AG04450 (cell line): Measurements from ENCODE around the gene KRTAP22-2. TPM values are rescaled to one million over a fixed set of nuclear protein-coding genes. Genes with fewer than 3 reads are reported as not detected.

Experiments used
- CTCF ChIA-PET: fragments of 300-600, 350-600 bp; formaldehyde crosslinking; extraction: SDS; loops from one replicate; lab custom pipeline; 2022; ENCODE audit warnings: antibody characterized with exemption, inconsistent platforms; lab: Charles Lee
- POLR2A ChIA-PET: fragments of 350-600 bp; formaldehyde crosslinking; extraction: SDS; loops from one replicate; lab custom pipeline; 2021; ENCODE audit warnings: antibody characterized with exemption, inconsistent platforms; lab: Yijun Ruan, JAX
- DNase-seq: peaks from one replicate; pipeline ENCODE4 v3.0.0-alpha.2; 2011; ENCODE audit warnings: low read depth, low spot score
- H3K27ac ChIP-seq: one replicate; pipeline ENCODE4 v1.5.1; 2012; ENCODE audit warnings: low read depth, low read length, control low read depth
- H3K27me3 ChIP-seq: one replicate; pipeline ENCODE4 v1.6.0; 2012; ENCODE audit warnings: low read length; ENCODE audit not compliant: control insufficient read depth, insufficient read depth
- H3K4me3 ChIP-seq: 2 replicates; pipeline ENCODE4 v1.5.1; 2011; ENCODE audit warnings: mild to moderate bottlenecking, low read depth, low read length, control low read depth
- H3K9me3 ChIP-seq: 2 replicates; pipeline ENCODE4 v1.5.1; 2012; ENCODE audit warnings: low read length; ENCODE audit not compliant: control insufficient read depth, insufficient read depth
- polyA plus RNA-seq: library from polyadenylated mRNA; depleted of rRNA; stranded (reverse); fragments of >200 nt; gene quantifications from 2 replicates; pipeline ENCODE4 v1.2.3, GENCODE V29; 2011; rRNA removed
- small RNA-seq: library from RNA; depleted of rRNA; stranded (forward); fragments of <200 nt; gene quantifications from one replicate; pipeline ENCODE3, GENCODE V24; 2012; ENCODE audit warnings: low read depth; ENCODE audit not compliant: insufficient read length
- TF ChIP-seq, protein P1 (sequence below): IDR thresholded peaks from 2 replicates; pipeline ENCODE4 v1.5.1; 2011; ENCODE audit warnings: low read depth, low read length, control low read depth, inconsistent platforms

KRTAP22-2 gene
- polyA plus RNA-seq, 1 experiment, result not detected

DNA sequence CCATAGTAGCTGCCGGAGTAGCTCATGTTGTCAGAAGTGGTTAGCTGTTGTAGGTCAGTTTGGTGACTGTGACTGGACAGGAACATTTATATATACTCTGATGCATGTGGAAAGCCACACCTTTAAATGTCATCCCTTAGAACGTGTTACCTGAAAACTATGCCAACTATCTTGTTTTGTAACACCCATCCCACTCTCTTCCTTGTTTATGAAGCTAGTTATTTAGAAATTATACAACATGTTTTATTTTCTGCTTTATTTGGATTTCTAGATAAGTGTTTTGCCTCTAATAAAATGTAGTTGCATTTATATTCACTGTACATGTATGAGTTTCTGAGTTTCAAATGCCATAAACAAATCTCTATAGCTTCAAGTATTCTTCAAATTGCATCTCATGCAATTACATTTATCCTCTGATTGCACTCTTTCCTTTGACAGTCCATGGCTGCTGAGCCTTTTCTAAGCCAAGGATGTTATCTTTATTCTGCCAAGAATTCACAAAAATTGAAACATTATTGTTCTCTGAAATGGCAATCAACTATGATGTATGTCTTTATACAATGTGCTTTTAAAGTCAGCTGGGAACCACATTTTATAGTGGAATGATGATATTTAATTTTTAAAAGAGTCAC, 28.8 kb downstream of the KRTAP22-2 start, which contains the start of gene KRTAP19-7:
Gene KRTAP19-7 (minus strand): TSS at position 51 of the 632 bp plus-strand sequence. CDS start 25 bp downstream, at position 26.
- DNase-seq, result no peak
- Histone ChIP-seq H3K27ac (no peak within 1 kb of the TSS), H3K4me3 (no peak within 1 kb of the TSS), H3K9me3 (peaks cover 10% of the 10 kb centered on the region), H3K27me3 (no peaks in the 10 kb centered on the region)
- ChIA-PET CTCF (no interaction called here), POLR2A (no interaction called here)
- TF ChIP-seq, protein P1, sequence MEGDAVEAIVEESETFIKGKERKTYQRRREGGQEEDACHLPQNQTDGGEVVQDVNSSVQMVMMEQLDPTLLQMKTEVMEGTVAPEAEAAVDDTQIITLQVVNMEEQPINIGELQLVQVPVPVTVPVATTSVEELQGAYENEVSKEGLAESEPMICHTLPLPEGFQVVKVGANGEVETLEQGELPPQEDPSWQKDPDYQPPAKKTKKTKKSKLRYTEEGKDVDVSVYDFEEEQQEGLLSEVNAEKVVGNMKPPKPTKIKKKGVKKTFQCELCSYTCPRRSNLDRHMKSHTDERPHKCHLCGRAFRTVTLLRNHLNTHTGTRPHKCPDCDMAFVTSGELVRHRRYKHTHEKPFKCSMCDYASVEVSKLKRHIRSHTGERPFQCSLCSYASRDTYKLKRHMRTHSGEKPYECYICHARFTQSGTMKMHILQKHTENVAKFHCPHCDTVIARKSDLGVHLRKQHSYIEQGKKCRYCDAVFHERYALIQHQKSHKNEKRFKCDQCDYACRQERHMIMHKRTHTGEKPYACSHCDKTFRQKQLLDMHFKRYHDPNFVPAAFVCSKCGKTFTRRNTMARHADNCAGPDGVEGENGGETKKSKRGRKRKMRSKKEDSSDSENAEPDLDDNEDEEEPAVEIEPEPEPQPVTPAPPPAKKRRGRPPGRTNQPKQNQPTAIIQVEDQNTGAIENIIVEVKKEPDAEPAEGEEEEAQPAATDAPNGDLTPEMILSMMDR, result no peak

DNA sequence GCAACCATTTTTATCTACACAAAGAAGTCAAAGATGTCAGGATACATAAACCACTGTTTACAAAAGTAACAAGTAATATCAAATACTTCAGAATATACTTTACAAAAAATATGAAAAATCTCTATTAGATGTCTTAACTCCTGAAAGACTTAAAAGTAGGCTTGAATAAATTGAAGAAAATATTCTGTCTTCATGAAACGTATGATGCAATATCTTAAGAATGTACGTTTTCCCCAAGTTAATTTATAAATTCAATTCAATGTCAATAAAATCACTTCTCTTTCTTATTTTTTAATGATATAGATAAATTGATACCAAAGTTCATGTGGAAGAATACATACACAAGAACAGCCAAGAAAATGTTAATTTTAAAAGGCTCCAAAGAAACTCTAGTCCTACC, 35.1 kb downstream of the KRTAP22-2 start:
- Histone ChIP-seq H3K9me3 (peaks cover 15% of the 10 kb centered on the region), H3K4me3 (no peak overlapping the region), H3K27me3 (no peaks in the 10 kb centered on the region), H3K27ac (no peak overlapping the region)
- ChIA-PET POLR2A (no interaction called here), CTCF (no interaction called here)
- TF ChIP-seq, protein P1, result no peak
- no peak for DNase-seq

DNA sequence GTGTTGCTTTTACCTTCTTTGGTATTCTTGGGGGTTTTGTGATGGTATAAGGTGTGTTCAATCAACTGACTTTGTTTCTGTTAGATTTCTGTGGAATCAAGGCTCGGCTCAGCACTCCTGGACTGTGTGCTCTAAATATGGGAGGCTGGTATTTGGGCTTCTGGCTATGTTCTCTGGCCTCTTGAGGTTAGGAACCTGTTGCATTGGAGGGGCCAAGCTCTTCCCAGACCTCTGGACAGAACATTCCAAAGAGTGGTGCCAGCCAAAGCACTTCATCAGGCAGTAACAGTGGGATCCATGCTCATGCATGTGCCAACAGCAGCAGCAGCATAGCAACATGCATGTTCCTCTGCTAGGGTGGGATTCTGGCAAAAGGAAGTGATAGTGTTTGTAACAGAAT, 37.4 kb downstream of the KRTAP22-2 start:
- TF ChIP-seq, protein P1, result no peak
- Histone ChIP-seq H3K27me3 (no peaks in the 10 kb centered on the region), H3K9me3 (peaks cover 8% of the 10 kb centered on the region), H3K27ac (no peak overlapping the region), H3K4me3 (no peak overlapping the region)
- POLR2A ChIA-PET, result no interaction called here
- no peak for DNase-seq
- CTCF ChIA-PET, result no interaction called here

DNA sequence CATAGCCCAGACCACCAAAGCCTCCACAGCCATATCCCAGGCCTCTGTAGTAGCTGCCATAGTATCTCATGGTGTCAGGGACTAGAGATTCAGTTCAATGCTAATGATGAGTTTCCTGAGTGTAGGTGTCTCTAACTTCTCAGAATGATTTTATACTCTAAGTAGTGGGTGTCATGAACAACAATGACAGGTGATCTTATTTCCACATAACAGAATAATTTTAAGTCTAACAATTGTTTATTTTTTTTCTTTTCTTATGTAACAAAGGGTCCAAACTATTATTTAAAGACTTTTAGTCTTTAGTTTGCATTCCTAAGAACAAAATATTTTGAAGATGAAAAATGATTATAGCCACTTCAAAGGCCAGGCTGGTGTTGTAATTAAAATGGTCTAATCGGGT, 48.4 kb downstream of the KRTAP22-2 start, which contains the start of gene KRTAP19-6:
Gene KRTAP19-6 (minus strand): TSS at position 101 of the 400 bp plus-strand sequence. CDS start 31 bp downstream, at position 70.
- TF ChIP-seq, protein P1, result no peak
- POLR2A ChIA-PET, result no interaction called here

More for the DNA sequence above, 48.4 kb downstream of the KRTAP22-2 start, which contains the start of gene KRTAP19-6:
- CTCF ChIA-PET, result no interaction called here
- no peak for DNase-seq
- peaks cover 7% of the 10 kb centered on the region for H3K9me3 ChIP-seq
- no peaks in the 10 kb centered on the region for H3K27me3 ChIP-seq
- H3K4me3 ChIP-seq, result no peak within 1 kb of the TSS
- H3K27ac ChIP-seq, result no peak within 1 kb of the TSS

Small RNAs within 50 kb of the gene (small RNA-seq; reads per million reads assigned to genes)
- gene KRTAP20-1 (not detected), gene KRTAP20-4 (not detected), gene KRTAP22-1 (not detected), gene KRTAP22-2 (not detected)

Other genes starting within 250 kb of the KRTAP22-2 start
- not detected in 2 replicates for gene KRTAP23-1, start 241.8 kb downstream of the KRTAP22-2 start, polyA plus RNA-seq
- gene KRTAP13-2, start 218.1 kb downstream of the KRTAP22-2 start, polyA plus RNA-seq, result not detected in 2 replicates
- gene KRTAP13-1, start 194.4 kb downstream of the KRTAP22-2 start, polyA plus RNA-seq, result not detected in 2 replicates
- gene KRTAP13-3, start 164.5 kb downstream of the KRTAP22-2 start, polyA plus RNA-seq, result not detected in 2 replicates
- not detected in 2 replicates for gene KRTAP13-4, start 160.2 kb downstream of the KRTAP22-2 start, polyA plus RNA-seq
- not detected in 2 replicates for gene KRTAP15-1, start 150.1 kb downstream of the KRTAP22-2 start, polyA plus RNA-seq
- gene KRTAP19-1, start 110.0 kb downstream of the KRTAP22-2 start, polyA plus RNA-seq, result not detected in 2 replicates
- not detected in 2 replicates for gene KRTAP19-2, start 103.0 kb downstream of the KRTAP22-2 start, polyA plus RNA-seq
- not detected in 2 replicates for gene KRTAP19-3, start 98.4 kb downstream of the KRTAP22-2 start, polyA plus RNA-seq
- not detected in 2 replicates for gene KRTAP19-4, start 93.2 kb downstream of the KRTAP22-2 start, polyA plus RNA-seq
- not detected in 2 replicates for gene KRTAP19-5, start 88.3 kb downstream of the KRTAP22-2 start, polyA plus RNA-seq
- not detected in 2 replicates for gene KRTAP19-6, start 48.5 kb downstream of the KRTAP22-2 start, polyA plus RNA-seq
- gene KRTAP19-7, start 29.1 kb downstream of the KRTAP22-2 start, polyA plus RNA-seq, result not detected in 2 replicates
- not detected in 2 replicates for gene KRTAP6-3, start 2.0 kb upstream of the KRTAP22-2 start, polyA plus RNA-seq
- gene KRTAP6-2, start 8.5 kb upstream of the KRTAP22-2 start, polyA plus RNA-seq, result not detected in 2 replicates
- gene KRTAP22-1, start 10.7 kb upstream of the KRTAP22-2 start, polyA plus RNA-seq, result not detected in 2 replicates
- gene KRTAP6-1, start 23.5 kb upstream of the KRTAP22-2 start, polyA plus RNA-seq, result not detected in 2 replicates
- not detected in 2 replicates for gene KRTAP20-1, start 26.0 kb upstream of the KRTAP22-2 start, polyA plus RNA-seq
- not detected in 2 replicates for gene KRTAP20-4, start 30.2 kb upstream of the KRTAP22-2 start, polyA plus RNA-seq
- not detected in 2 replicates for gene KRTAP20-2, start 44.8 kb upstream of the KRTAP22-2 start, polyA plus RNA-seq
- not detected in 2 replicates for gene KRTAP20-3, start 52.5 kb upstream of the KRTAP22-2 start, polyA plus RNA-seq
- gene KRTAP21-3, start 128.4 kb upstream of the KRTAP22-2 start, polyA plus RNA-seq, result not detected in 2 replicates
- not detected in 2 replicates for gene KRTAP21-2, start 156.9 kb upstream of the KRTAP22-2 start, polyA plus RNA-seq
- gene KRTAP21-1, start 165.0 kb upstream of the KRTAP22-2 start, polyA plus RNA-seq, result not detected in 2 replicates
- gene KRTAP8-1, start 222.9 kb upstream of the KRTAP22-2 start, polyA plus RNA-seq, result not detected in 2 replicates
- gene KRTAP7-1, start 239.4 kb upstream of the KRTAP22-2 start, polyA plus RNA-seq, result not detected in 2 replicates